ENCODE results near the gene COMTD1. TPM values are rescaled to one million over a fixed set of nuclear protein-coding genes. Genes with fewer than 3 reads are reported as not detected.
"Not testable (repeated sequence)": the region's sequence is repeated elsewhere in the genome, so short reads cannot be mapped to it uniquely, and the experiment has no call there.

COMTD1 gene
- total and polyA plus RNA-seq, 10 of the 15 experiments (the other 5 are each of a cell fraction or from before 2014, with no cell fraction given): 0.39 to 64.3 (median 26.0) TPM

GRCh38 chr10:75189266-75190096 is 46.3 kb downstream of the COMTD1 start (continued):
- TF ChIP-seq ZNF687 (IDR thresholded peaks at IDR 0.05): no peak
- TF ChIP-seq SMARCA5 (IDR thresholded peaks at IDR 0.05): no peak
- no peak for TF ChIP-seq SRF (IDR thresholded peaks at IDR 0.05; ENCODE audit: low read depth in 2 of 2, low read length in 2 of 2)
- TF ChIP-seq CEBPB (IDR thresholded peaks at IDR 0.05; ENCODE audit: borderline replicate concordance in 1 of 2, low read depth in 2 of 2, low read length in 2 of 2): no peak
- TF ChIP-seq ZNF622 (IDR thresholded peaks at IDR 0.05): no peak

- ChIA-PET SMC1A (ENCODE audit: uncharacterized antibody, unreplicated experiment) (interaction anchor here (0.5 to 2.8 kb wide), 13 partner anchors 9 to 815 kb away, joined by 3 to 21 read pairs (median 4); partner anchors contain the start of genes COMTD1 and VDAC2), CTCF (interaction anchor here (0.6 to 7.0 kb wide), 22 partner anchors 8 to 945 kb away, joined by 3 to 207 read pairs (median 5); partner anchors contain the start of genes COMTD1 and VDAC2), POLR2A (interaction anchor here (0.6 to 1.9 kb wide), 4 partner anchors 22 to 48 kb away, joined by 3 to 6 read pairs (median 5); partner anchors contain the start of genes COMTD1 and VDAC2), RAD21 (ENCODE audit: unreplicated experiment) (interaction anchor here (1.0 to 3.9 kb wide), 7 partner anchors 17 to 47 kb away, joined by 3 to 52 read pairs (median 12); partner anchors contain the start of genes COMTD1 and VDAC2)
- ATAC-seq; H3K4me2 ChIP-seq (ENCODE audit: control insufficient read depth, insufficient read depth); in situ Hi-C loops (cut with MboI); FAIRE-seq; H2AFZ ChIP-seq (ENCODE audit: control insufficient read depth, low read depth, low read length); BruUV-seq (replicated peaks); DNase-seq (ENCODE audit: low read depth, low spot score); H3K4me3 ChIP-seq; H3K9me3 ChIP-seq (replicated peaks; ENCODE audit: control insufficient read depth, insufficient read depth, low read length); H3K27me3 ChIP-seq (replicated peaks in 1 of 2; ENCODE audit: control insufficient read depth in 2 of 2, insufficient read depth in 2 of 2, low read length in 1 of 2); H3K4me1 ChIP-seq (ENCODE audit: control insufficient read depth, insufficient read depth, low read length); H3K36me3 ChIP-seq (ENCODE audit: control insufficient read depth in 2 of 2, insufficient read depth in 2 of 2, low read length in 1 of 2); H3K79me2 ChIP-seq (ENCODE audit: control insufficient read depth, insufficient read depth, low read length); H4K20me1 ChIP-seq (ENCODE audit: control insufficient read depth, insufficient read depth); H3K9ac ChIP-seq (ENCODE audit: control insufficient read depth, insufficient read depth, low read length); H3K27ac ChIP-seq (ENCODE audit: control insufficient read depth, insufficient read depth): not testable (repeated sequence)
- WGBS (ENCODE audit: insufficient coverage, insufficient replicate concordance, low lambda C conversion rate, missing lambda C conversion rate): 88% methylated on average over 9 of the region's 9 CpGs
- intact Hi-C loops (cut with micrococcal nuclease; ENCODE audit: unreplicated experiment): loop anchor here (1.0 kb wide), 1 partner anchor 48 kb away; no protein-coding TSS in a partner anchor
Measured at GRCh38 chr10:75188522-75188921, 47.2 kb downstream of the COMTD1 start.

All from GM12878 (cell line).